OCI-LY1 (cell line): ENCODE results near the gene CDH4.

Experiments used
- H2AFZ ChIP-seq: fragments of 200-600 bp; sonication (generic), shearing (Covaris generic); 2 replicates; pipeline ENCODE4 v1.6.0; 2014; ENCODE audit warnings: antibody characterized with exemption, mild to moderate bottlenecking, low read length
- H3F3A ChIP-seq: fragments of 200-600 bp; sonication (generic), shearing (Covaris generic); 2 replicates; pipeline ENCODE4 v1.6.0; 2014; ENCODE audit warnings: mild to moderate bottlenecking, antibody characterized with exemption, low read length, moderate library complexity; ENCODE audit not compliant: insufficient read depth
- H3K27ac ChIP-seq: fragments of 200-600 bp; sonication (generic); 2 replicates; pipeline ENCODE4 v1.5.1; 2014; ENCODE audit warnings: low read length, mixed run types, mild to moderate bottlenecking, low read depth; ENCODE audit not compliant: poor library complexity, severe bottlenecking
- H3K27me3 ChIP-seq: fragments of 200-600 bp; sonication (generic); 2 replicates; pipeline ENCODE4 v1.6.0; 2014; ENCODE audit warnings: antibody characterized with exemption, mild to moderate bottlenecking, low read length, moderate library complexity; ENCODE audit not compliant: insufficient read depth
- H3K36me3 ChIP-seq: fragments of 200-600 bp; sonication (generic); 2 replicates; pipeline ENCODE4 v1.6.1; 2014; ENCODE audit warnings: mild to moderate bottlenecking, antibody characterized with exemption, low read length, moderate library complexity, mixed read lengths; ENCODE audit not compliant: insufficient read depth
- H3K4me1 ChIP-seq: fragments of 200-600 bp; sonication (generic); 2 replicates; pipeline ENCODE4 v1.5.1; 2014; ENCODE audit warnings: mild to moderate bottlenecking, low read length, moderate library complexity; ENCODE audit not compliant: insufficient read depth, severe bottlenecking
- H3K4me2 ChIP-seq: fragments of 200-600 bp; sonication (generic), shearing (Covaris generic); 2 replicates; pipeline ENCODE4 v1.6.1; 2014; ENCODE audit warnings: low read length
- H3K4me3 ChIP-seq: fragments of 200-600 bp; sonication (generic); 2 replicates; pipeline ENCODE4 v1.5.1; 2014; ENCODE audit warnings: low read length, low read depth, mild to moderate bottlenecking, mixed read lengths; ENCODE audit not compliant: poor library complexity, severe bottlenecking
- H3K79me2 ChIP-seq: fragments of 200-600 bp; shearing (Covaris generic); 2 replicates; pipeline ENCODE4 v1.6.1; 2016; ENCODE audit warnings: mixed run types, low read length, mixed read lengths; ENCODE audit not compliant: insufficient read depth
- H3K9ac ChIP-seq: fragments of 200-600 bp; sonication (generic), shearing (Covaris generic); 2 replicates; pipeline ENCODE4 v1.6.1; 2014; ENCODE audit warnings: mild to moderate bottlenecking, low read length, mixed read lengths
- H3K9me2 ChIP-seq: fragments of 200-600 bp; sonication (generic), shearing (Covaris generic); 2 replicates; pipeline ENCODE4 v1.6.1; 2014; ENCODE audit warnings: low read depth, mild to moderate bottlenecking, low read length, mixed read lengths
- H3K9me3 ChIP-seq: fragments of 200-600 bp; shearing (Covaris generic); 2 replicates; pipeline ENCODE4 v1.6.1; 2014; ENCODE audit warnings: low read length, mixed read lengths
- H4K20me1 ChIP-seq: fragments of 200-600 bp; sonication (generic), shearing (Covaris generic); 2 replicates; pipeline ENCODE4 v1.6.0; 2016; ENCODE audit warnings: mild to moderate bottlenecking, low read length; ENCODE audit not compliant: insufficient read depth
- CTCF ChIP-seq: fragments of 200-600 bp; sonication (generic), shearing (Covaris generic); IDR thresholded peaks from 2 replicates; pipeline ENCODE4 v1.5.1; 2017; ENCODE audit warnings: mild to moderate bottlenecking, antibody characterized with exemption, low read length, moderate library complexity, mixed read lengths
- EZH2 ChIP-seq: fragments of 200-600 bp; sonication (generic), shearing (Covaris generic); IDR thresholded peaks from 2 replicates; pipeline ENCODE4 v1.8.0; 2017; ENCODE audit warnings: borderline replicate concordance, mixed run types, mild to moderate bottlenecking, antibody characterized with exemption, low read length, moderate library complexity, mixed read lengths

The CDH4 gene

GRCh38 chr20:61354001-61354390 lies 101.9 kb downstream of the CDH4 start:
- H3K4me2 ChIP-seq, result no peak overlapping the region
- no peaks in the 10 kb centered on the region for H4K20me1 ChIP-seq
- H3K27ac ChIP-seq, result no peak overlapping the region
- no peak overlapping the region for H2AFZ ChIP-seq
- no peaks in the 10 kb centered on the region for H3K9me3 ChIP-seq
- TF ChIP-seq CTCF (no peak), EZH2 (no peak)
- H3K9me2 ChIP-seq, result no peaks in the 10 kb centered on the region
- no peaks in the 10 kb centered on the region for H3K4me1 ChIP-seq
- no peak overlapping the region for H3K9ac ChIP-seq
- no peaks in the 10 kb centered on the region for H3K36me3 ChIP-seq
- H3K4me3 ChIP-seq, result no peak overlapping the region
- no peaks in the 10 kb centered on the region for H3K79me2 ChIP-seq
- H3F3A ChIP-seq, result no peaks in the 10 kb centered on the region
- no peaks in the 10 kb centered on the region for H3K27me3 ChIP-seq

- Histone ChIP-seq H3F3A (no peaks in the 10 kb centered on the region), H2AFZ (no peak overlapping the region), H3K9me2 (no peaks in the 10 kb centered on the region), H3K27me3 (no peaks in the 10 kb centered on the region), H3K36me3 (no peaks in the 10 kb centered on the region), H3K9me3 (no peaks in the 10 kb centered on the region), H3K9ac (no peak overlapping the region), H3K79me2 (no peaks in the 10 kb centered on the region), H3K4me1 (no peaks in the 10 kb centered on the region), H3K4me2 (no peak overlapping the region), H3K4me3 (no peak overlapping the region), H3K27ac (no peak overlapping the region), H4K20me1 (no peaks in the 10 kb centered on the region)
- TF ChIP-seq EZH2 (no peak), CTCF (no peak)
Measured at GRCh38 chr20:61354501-61354900, 102.4 kb downstream of the CDH4 start.

- Histone ChIP-seq H2AFZ (no peak overlapping the region), H3K9ac (no peak overlapping the region), H3K4me3 (no peak overlapping the region), H3K4me2 (no peak overlapping the region), H3K27ac (no peak overlapping the region), H3K9me2 (no peaks in the 10 kb centered on the region), H4K20me1 (no peaks in the 10 kb centered on the region), H3F3A (no peaks in the 10 kb centered on the region), H3K4me1 (no peaks in the 10 kb centered on the region), H3K9me3 (no peaks in the 10 kb centered on the region), H3K27me3 (no peaks in the 10 kb centered on the region), H3K36me3 (no peaks in the 10 kb centered on the region), H3K79me2 (no peaks in the 10 kb centered on the region)
- TF ChIP-seq CTCF (no peak), EZH2 (no peak)
Measured at GRCh38 chr20:61354901-61355495, 102.9 kb downstream of the CDH4 start.
